K562 (cell line): Measurements from ENCODE around the gene PRDX3. TPM values are rescaled to one million over a fixed set of nuclear protein-coding genes. Genes with fewer than 3 reads are reported as not detected.

Experiments used
- ARHGAP35 ChIP-seq: fragments of 450-650 bp; IDR thresholded peaks from 2 replicates; pipeline ENCODE4 v1.6.1; 2018; ENCODE audit not compliant: partially characterized antibody
- ARID4B ChIP-seq: sonication (generic); formaldehyde crosslinking; IDR thresholded peaks from 2 replicates; pipeline ENCODE4 v1.8.0; 2022; ENCODE audit warnings: mild to moderate bottlenecking, missing genetic modification reagents
- ATF1 ChIP-seq, 2 experiments: fragments of 450-650 bp in 1 of 2; IDR thresholded peaks; 2 replicates each; pipeline ENCODE4 v1.6.1; 2016; ENCODE audit warnings: missing compliant biosample characterization in 1 of 2, missing genetic modification characterization in 1 of 2
- BCL6 ChIP-seq: fragments of 250-450 bp; sonication (Bioruptor Pico); IDR thresholded peaks from 2 replicates; pipeline ENCODE4 v1.4.0; 2020
- ELF2 ChIP-seq: fragments of 250-450 bp; sonication (Bioruptor Pico); IDR thresholded peaks from 2 replicates; pipeline ENCODE4 v1.5.0; 2021; ENCODE audit warnings: mild to moderate bottlenecking
- FUS ChIP-seq: fragments of 200-400 bp; formaldehyde crosslinking; optimal IDR thresholded peaks from 2 replicates; pipeline ENCODE3; 2017; ENCODE audit warnings: low read depth, low read length
- GABPA ChIP-seq: fragments of 200-800 bp; sonication (Bioruptor generic); conservative IDR thresholded peaks from 2 replicates; pipeline ENCODE4 v1.6.1; 2016; ENCODE audit warnings: low read depth, missing genetic modification characterization, missing compliant biosample characterization
- GATAD2B ChIP-seq: fragments of 450-650 bp; IDR thresholded peaks from 2 replicates; pipeline ENCODE4 v1.6.1; 2017; ENCODE audit warnings: mild to moderate bottlenecking, borderline replicate concordance
- NFYB ChIP-seq: IDR thresholded peaks from 2 replicates; pipeline ENCODE4 v1.6.1; 2011; ENCODE audit warnings: mild to moderate bottlenecking, moderate library complexity; ENCODE audit not compliant: insufficient read length; ENCODE audit errors: extremely low read depth
- POLR2AphosphoS2 ChIP-seq: IDR thresholded peaks from 2 replicates; pipeline ENCODE4 v1.6.1; 2012; ENCODE audit warnings: low read length, improper control_type of control experiment
- PURB ChIP-seq: sonication (generic); formaldehyde crosslinking; IDR thresholded peaks from 2 replicates; pipeline ENCODE4 v1.9.0; 2021; ENCODE audit warnings: low read depth, mild to moderate bottlenecking, missing genetic modification reagents
- RBM39 ChIP-seq: fragments of 200-400 bp; formaldehyde crosslinking; optimal IDR thresholded peaks from 2 replicates; pipeline ENCODE3; 2018; ENCODE audit warnings: low read depth, low read length
- TBP ChIP-seq: optimal IDR thresholded peaks from 2 replicates; pipeline ENCODE3; 2011; ENCODE audit warnings: low read depth, low read length, improper control_type of control experiment
- ZBTB33 ChIP-seq: sonication (generic); formaldehyde crosslinking; IDR thresholded peaks from 2 replicates; pipeline ENCODE4 v1.8.1; 2023; ENCODE audit warnings: mild to moderate bottlenecking, missing genetic modification reagents
- ZBTB9 ChIP-seq: fragments of 450-650 bp; formaldehyde crosslinking; IDR thresholded peaks from 2 replicates; pipeline ENCODE4 v1.4.0; 2020; ENCODE audit warnings: mild to moderate bottlenecking, moderate library complexity
- ZC3H8 ChIP-seq: fragments of 450-650 bp; IDR thresholded peaks from 2 replicates; pipeline ENCODE4 v1.6.1; 2017
- polyA plus RNA-seq, 8 experiments: library from polyadenylated mRNA; depleted of rRNA in 4 of 8; stranded (reverse) in 5 of 8; unstranded in 3 of 8; fragments of >200 nt; fragmentation: Nextera tagmentation in 2 of 8; fragmentation: Illumina TruSeq in 1 of 8; extraction: Ambion mirVana in 2 of 8; extraction: Trizol in 1 of 8; gene quantifications; 2 replicates each; pipeline versions ENCODE4 v1.2.1 to v1.2.3, GENCODE V29; 2011 to 2014; ENCODE audit warnings: inconsistent platforms in 1 of 8, missing spikeins in 1 of 8
- total RNA-seq, 7 experiments: library from RNA; depleted of rRNA in 6 of 7; stranded (reverse); fragments of >200 nt in 6 of 7; fragmentation: Illumina TruSeq in 2 of 7; extraction: Trizol in 2 of 7; gene quantifications; 2 replicates each; pipeline versions ENCODE4 v1.2.1 to v1.2.3, GENCODE V29; 2011 to 2021; ENCODE audit warnings: low replicate concordance in 1 of 7
- TF ChIP-seq, protein P1 (sequence below), 2 experiments: fragments of 450-650 bp in 1 of 2; sonication (generic) in 1 of 2; formaldehyde crosslinking; conservative IDR thresholded peaks; 2 replicates each; pipeline versions ENCODE4 v1.4.0 to v1.8.1; 2020 to 2022; ENCODE audit warnings: mild to moderate bottlenecking in 1 of 2, missing genetic modification reagents in 1 of 2
- TF ChIP-seq, protein P2 (sequence below): sonication (generic); formaldehyde crosslinking; IDR thresholded peaks from 2 replicates; pipeline ENCODE4 v1.9.0; 2022; ENCODE audit warnings: mild to moderate bottlenecking, missing genetic modification reagents

Gene PRDX3
- total and polyA plus RNA-seq, 9 of the 15 experiments (the other 6 are each of a cell fraction or from before 2014, with no cell fraction given), result 122 to 994 (median 173) TPM

- TF ChIP-seq NFYB (no peak), GATAD2B (peak; percentile 59; the same call in 1 of the 2 replicates), BCL6 (CRISPR knock-in tag) (no peak), GABPA (tag) (peak; percentile 11; the same call in 1 of the 2 replicates), FUS (no peak), ARID4B (CRISPR knock-in tag) (0 out of 2 replicates have a peak, but pooled peaks have one; percentile 27), RBM39 (no peak), ARHGAP35 (no peak), ZC3H8 (no peak), ZBTB9 (CRISPR knock-in tag) (peak; percentile 70; the same call in 1 of the 2 replicates), TBP (peak; percentile 40), POLR2AphosphoS2 (no peak), ZBTB33 (CRISPR knock-in tag) (0 out of 2 replicates have a peak, but pooled peaks have one; percentile 7), ATF1 (CRISPR knock-in tag; IDR thresholded peaks at IDR 0.05) (no peak), ATF1 (tag; IDR thresholded peaks at IDR 0.05) (peak; percentile 43), ELF2 (CRISPR knock-in tag) (no peak), PURB (CRISPR knock-in tag) (no peak)
- TF ChIP-seq, protein P1, sequence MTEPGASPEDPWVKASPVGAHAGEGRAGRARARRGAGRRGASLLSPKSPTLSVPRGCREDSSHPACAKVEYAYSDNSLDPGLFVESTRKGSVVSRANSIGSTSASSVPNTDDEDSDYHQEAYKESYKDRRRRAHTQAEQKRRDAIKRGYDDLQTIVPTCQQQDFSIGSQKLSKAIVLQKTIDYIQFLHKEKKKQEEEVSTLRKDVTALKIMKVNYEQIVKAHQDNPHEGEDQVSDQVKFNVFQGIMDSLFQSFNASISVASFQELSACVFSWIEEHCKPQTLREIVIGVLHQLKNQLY (CRISPR knock-in tag; conservative IDR thresholded peaks at IDR 0.05), result no peak
- TF ChIP-seq, protein P2, sequence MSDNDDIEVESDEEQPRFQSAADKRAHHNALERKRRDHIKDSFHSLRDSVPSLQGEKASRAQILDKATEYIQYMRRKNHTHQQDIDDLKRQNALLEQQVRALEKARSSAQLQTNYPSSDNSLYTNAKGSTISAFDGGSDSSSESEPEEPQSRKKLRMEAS (CRISPR knock-in tag), result peak; percentile 98
Measured at GRCh38 chr10:119165171-119166117, 13.2 kb downstream of the PRDX3 start, which contains the start of gene SFXN4 (continued).
